Measurements from ENCODE around the gene GJE1.

GJE1 gene

DNA sequence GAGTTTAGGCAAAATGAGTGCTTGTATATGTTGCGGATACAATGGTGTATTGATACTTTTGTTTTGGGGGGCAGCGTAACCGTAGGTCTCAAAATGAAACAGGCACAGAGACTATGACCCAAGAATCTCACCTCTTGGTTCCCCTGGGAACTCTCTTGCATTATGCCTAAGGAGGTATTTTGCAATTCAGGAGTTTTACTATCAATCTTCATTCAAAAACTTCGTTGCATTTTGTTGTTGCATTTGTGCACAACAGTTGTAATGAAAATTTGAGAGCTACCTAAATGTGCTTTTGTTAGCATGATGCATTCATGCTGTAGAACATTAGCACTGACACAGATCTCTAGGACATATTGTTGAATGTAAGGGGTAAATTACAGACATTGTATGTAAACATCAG lies 32.5 kb downstream of the GJE1 start:
- DNase-seq (ENCODE audit: low read depth in 2 of 2), result no peak

GRCh38 chr6:142167071-142167470 lies 34.3 kb downstream of the GJE1 start:
- DNase-seq (ENCODE audit: low read depth in 2 of 2), result no peak

DNA sequence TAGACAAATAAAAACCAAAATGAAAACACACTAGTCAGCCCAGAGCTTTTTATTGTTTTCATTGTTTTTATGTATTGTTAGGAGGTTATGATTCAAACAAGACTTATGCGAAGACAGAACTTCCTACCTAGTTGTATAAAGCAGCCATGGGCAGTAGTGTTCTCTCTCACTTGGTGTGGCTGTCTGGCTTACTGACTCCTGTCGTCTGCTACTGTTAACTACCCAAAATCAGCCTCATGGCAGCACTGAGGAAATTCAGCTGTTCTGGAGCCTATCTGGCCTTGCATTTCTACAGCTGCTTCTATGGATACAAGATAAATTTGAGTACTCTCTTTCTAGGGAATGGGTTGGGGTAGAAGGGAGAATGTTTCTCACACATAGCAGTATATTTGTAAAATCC lies 34.8 kb downstream of the GJE1 start:
- DNase-seq (ENCODE audit: low read depth in 2 of 2), result no peak

DNA sequence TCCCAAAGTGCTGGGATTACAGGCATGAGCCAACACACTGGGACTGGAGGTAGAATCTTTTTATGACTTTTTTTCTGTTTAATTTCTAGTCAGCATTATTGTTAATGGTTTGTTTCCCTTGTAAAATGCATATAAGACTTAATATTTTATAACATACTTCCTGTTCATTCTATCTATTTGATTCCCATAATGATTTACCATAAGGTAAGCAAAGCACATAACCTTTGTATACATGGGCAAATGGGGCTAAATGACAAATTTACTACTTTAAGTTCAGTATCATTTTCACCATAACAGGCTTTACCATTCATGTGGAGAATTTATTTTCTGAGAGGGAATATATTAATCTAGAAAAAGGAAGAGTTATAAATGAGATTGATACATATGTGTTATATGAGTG lies 38.6 kb downstream of the GJE1 start:
- DNase-seq (ENCODE audit: low read depth in 2 of 2), result no peak

GRCh38 chr6:142172758-142173157 lies 40.0 kb downstream of the GJE1 start:
- DNase-seq (ENCODE audit: low read depth in 2 of 2), result no peak

- DNase-seq (ENCODE audit: low read depth in 2 of 2), result no peak
These were observed 41.3 kb downstream of the GJE1 start for GRCh38 chr6:142173980-142174379.

GRCh38 chr6:142174703-142175102 lies 42.0 kb downstream of the GJE1 start:
- no peak for DNase-seq (ENCODE audit: low read depth in 2 of 2)

DNA sequence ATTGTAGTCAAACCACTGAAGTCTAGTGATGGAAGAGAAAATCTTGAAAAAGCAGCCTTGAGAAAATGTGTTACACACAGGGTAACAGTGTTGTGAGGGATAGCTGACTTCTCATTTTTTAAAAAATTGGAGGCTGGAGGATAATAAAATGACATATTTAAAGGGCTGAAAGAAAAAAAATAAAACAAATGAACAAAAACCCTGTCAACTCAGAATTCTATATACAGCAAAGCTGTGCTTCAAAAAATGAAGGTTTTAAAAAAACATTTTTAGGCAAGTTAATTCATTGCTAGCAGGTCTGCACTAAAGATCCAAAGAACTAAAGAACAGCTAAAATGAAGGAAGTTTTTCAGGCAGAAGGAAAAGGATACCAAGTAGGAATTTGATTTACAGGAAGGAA lies 45.4 kb downstream of the GJE1 start:
- DNase-seq (ENCODE audit: low read depth in 2 of 2), result no peak

GRCh38 chr6:142182004-142182403 lies 49.3 kb downstream of the GJE1 start:
- DNase-seq (ENCODE audit: low read depth in 2 of 2), result no peak

GRCh38 chr6:142183351-142183750 lies 50.6 kb downstream of the GJE1 start:
- no peak for DNase-seq (ENCODE audit: low read depth in 2 of 2)

- DNase-seq (ENCODE audit: low read depth in 2 of 2), result no peak
These were observed 51.6 kb downstream of the GJE1 start for GRCh38 chr6:142184307-142184706.

Measured in stimulated activated CD4-positive, alpha-beta T cell treated with anti-CD3 and anti-CD28 coated beads, Interleukin-12 subunit alpha, Interleukin-12 subunit beta, amount 100 ng/mL, for 24 hours (primary cell).